Activated naive CD8-positive, alpha-beta T cell (primary cell): ENCODE measurements around the gene GORASP2.

Source experiments
- H3K27ac Mint-ChIP-seq: one replicate; pipeline ENCODE4 v1.8.0; 2021; ENCODE audit warnings: mixed read lengths
- H3K27me3 Mint-ChIP-seq: one replicate; pipeline ENCODE4 v1.8.0; 2021; ENCODE audit warnings: mixed read lengths
- H3K36me3 Mint-ChIP-seq: one replicate; pipeline ENCODE4 v1.8.0; 2021; ENCODE audit warnings: mixed read lengths
- H3K4me1 Mint-ChIP-seq: one replicate; pipeline ENCODE4 v1.8.0; 2021; ENCODE audit warnings: low read depth, mixed read lengths
- H3K4me3 Mint-ChIP-seq: one replicate; pipeline ENCODE4 v1.8.0; 2021; ENCODE audit warnings: mild to moderate bottlenecking, mixed read lengths
- H3K9me3 Mint-ChIP-seq: one replicate; pipeline ENCODE4 v1.8.0; 2021; ENCODE audit warnings: low read depth, mixed read lengths

GORASP2 gene

DNA sequence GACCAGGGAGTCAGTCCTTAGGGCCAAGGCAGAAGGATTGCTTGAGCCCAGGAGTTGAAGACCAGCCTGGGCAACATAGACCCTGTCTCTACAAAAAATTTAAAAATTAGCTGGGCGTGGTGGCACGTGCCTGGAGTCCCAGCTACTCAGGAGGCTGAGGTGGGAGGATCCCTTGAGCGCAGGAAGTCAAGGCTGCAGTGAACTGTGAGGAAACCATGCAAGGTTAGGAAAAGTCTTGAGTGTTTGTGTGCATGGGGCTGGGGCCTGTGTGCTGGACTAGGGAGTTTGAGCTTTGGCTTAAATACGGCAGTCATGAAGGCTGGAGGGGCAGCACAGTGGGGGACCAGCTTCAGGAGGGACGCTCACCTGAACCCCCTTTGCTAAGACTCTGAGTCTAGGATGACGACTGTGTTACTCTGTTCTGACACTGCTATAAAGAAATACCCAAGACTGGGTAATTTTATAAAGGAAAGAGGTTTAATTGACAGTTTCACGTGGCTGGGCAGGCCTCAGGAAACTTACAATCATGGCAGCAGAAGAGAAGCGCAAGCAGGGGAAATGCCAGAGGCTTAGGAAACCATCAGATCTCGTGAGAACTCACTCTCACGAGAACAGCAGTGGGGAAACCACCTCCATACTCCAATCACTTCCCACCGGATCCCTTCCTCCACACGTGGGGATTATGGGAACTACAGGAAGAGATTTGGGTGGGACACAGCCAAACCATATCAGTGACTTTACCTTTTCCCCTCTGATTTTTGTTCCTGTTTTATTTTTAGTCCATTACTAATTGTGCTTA lies 39.4 kb downstream of the GORASP2 start:
- H3K36me3 Mint-ChIP-seq = peaks cover 4% of the 10 kb centered on the region
- no peaks in the 10 kb centered on the region for H3K9me3 Mint-ChIP-seq
- H3K27ac Mint-ChIP-seq = peak overlapping the region; percentile 3
- H3K4me1 Mint-ChIP-seq = peaks cover 7% of the 10 kb centered on the region
- no peak overlapping the region for H3K4me3 Mint-ChIP-seq
- H3K27me3 Mint-ChIP-seq = no peaks in the 10 kb centered on the region

DNA sequence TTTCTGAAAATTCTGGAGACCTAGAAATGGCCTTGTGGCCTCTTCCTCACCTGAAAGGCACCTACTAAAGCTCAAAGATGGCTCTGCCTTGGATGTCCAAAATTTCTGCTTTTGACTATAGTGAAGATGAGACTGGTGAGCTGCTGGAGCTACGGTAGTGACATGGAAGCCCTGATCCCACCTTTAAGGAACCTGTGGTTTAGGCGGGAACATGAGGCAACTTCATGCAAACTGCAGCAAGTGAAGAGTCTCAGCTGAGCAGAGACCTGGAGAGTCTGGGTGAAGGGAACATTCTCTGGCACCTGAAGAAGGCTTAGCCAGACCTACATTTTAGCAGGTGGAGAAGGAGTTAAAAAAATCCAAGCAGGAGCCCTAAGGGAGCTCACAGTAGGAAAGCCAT lies 40.0 kb downstream of the GORASP2 start:
- H3K4me1 Mint-ChIP-seq = peaks cover 7% of the 10 kb centered on the region
- peaks cover 3% of the 10 kb centered on the region for H3K36me3 Mint-ChIP-seq
- no peaks in the 10 kb centered on the region for H3K9me3 Mint-ChIP-seq
- H3K4me3 Mint-ChIP-seq = no peak overlapping the region
- no peaks in the 10 kb centered on the region for H3K27me3 Mint-ChIP-seq
- H3K27ac Mint-ChIP-seq = no peak overlapping the region

DNA sequence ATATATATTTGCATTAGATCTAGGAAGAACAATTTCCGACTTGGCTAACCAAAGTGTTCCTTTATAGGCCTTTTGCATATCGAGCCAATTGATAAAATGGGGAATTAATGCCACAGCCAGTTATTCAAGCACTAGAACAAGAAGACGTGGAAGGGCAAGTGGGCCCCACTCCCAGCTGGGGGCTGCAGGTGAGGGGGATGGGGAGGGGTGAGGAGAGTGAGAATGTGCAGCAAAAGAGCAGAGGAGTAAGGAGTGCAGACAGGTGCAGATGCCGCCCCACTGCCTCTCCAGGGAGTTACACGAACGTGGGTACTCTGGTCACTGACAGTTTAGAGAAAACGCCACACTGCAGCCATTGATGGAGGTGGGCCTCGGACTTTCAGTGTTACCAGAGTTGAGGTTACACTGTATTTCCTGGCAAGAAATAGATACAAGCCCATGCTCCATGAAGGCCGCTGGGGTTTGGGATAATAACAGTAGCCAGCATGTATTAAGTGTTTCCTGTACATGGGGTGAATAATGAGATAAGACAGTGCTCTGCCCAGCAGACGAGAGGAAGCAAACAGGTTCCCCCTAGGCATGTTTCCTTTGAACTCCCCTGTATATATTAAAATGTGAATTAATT lies 40.9 kb downstream of the GORASP2 start:
- no peaks in the 10 kb centered on the region for H3K9me3 Mint-ChIP-seq
- peaks cover 9% of the 10 kb centered on the region for H3K4me1 Mint-ChIP-seq
- H3K36me3 Mint-ChIP-seq = peaks cover 2% of the 10 kb centered on the region
- no peak overlapping the region for H3K27ac Mint-ChIP-seq
- no peaks in the 10 kb centered on the region for H3K27me3 Mint-ChIP-seq
- H3K4me3 Mint-ChIP-seq = no peak overlapping the region

DNA sequence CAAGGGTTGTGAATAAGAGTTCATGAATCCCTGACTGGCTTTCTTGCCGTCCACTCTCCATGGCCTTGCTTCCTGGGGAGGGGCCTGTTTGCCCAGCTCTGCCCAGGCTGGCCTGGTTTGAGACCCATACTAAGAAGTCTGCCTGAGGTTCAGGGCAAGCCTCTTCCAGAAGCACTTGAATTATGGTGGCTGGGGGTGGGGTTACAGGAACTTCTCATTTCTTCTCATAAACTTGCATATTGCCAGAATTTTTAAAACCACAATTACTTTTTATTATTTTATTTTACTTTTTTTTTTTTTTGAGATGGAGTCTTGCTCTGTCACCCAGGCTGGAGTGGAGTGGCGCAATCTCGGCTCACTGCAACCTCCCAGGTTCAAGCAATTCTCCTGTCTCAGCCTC lies 42.0 kb downstream of the GORASP2 start:
- H3K4me1 Mint-ChIP-seq = peaks cover 9% of the 10 kb centered on the region
- no peaks in the 10 kb centered on the region for H3K27me3 Mint-ChIP-seq
- no peak overlapping the region for H3K4me3 Mint-ChIP-seq
- peaks cover 2% of the 10 kb centered on the region for H3K36me3 Mint-ChIP-seq
- no peak overlapping the region for H3K27ac Mint-ChIP-seq
- H3K9me3 Mint-ChIP-seq = no peaks in the 10 kb centered on the region

DNA sequence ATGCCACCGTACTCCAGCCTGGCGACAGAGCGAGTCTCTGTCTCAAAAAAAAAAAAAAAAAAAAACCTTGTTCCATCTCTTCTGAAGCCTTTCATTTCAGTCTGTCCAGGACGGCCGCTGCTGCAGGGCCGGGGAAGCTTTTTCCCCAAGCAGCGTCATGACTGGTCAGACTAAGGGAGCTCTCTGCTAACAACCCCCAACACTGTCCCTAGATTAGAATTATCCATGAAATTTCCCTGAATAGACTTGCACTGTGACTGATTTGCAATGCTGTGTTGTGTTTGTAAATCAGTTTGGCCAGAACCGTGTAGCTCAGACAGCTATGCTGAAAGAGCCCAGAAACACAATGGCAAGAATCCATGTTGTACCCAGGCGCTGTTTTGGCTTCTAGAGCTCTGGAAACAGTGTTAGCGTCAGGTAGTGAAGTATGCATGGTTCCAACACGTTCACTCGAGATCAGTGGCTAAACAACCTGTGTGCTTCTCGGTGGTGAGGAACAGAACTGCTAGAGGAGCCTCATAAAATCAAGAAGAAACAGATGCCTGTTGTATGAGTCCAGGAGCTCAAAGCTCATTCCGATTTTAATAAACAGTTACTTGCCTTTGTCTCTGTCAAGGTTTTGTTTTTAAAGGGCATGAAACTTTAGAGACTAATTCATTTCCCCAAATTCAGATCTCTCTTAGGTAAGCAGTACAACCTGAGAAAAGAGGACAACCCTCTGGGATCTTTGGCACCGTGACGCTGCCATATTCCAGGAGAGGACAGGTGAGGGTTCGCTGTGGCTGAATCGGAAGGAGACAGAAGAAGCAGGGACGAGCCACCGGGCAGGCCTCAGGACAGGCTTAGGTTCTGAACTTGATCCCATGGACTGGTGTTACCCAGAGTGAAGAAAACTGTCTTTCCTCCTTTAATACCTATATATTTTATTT lies 43.5 kb downstream of the GORASP2 start:
- Mint-ChIP-seq H3K4me1 (peaks cover 9% of the 10 kb centered on the region), H3K9me3 (no peaks in the 10 kb centered on the region), H3K36me3 (no peaks in the 10 kb centered on the region), H3K4me3 (peak overlapping the region; percentile 76), H3K27me3 (no peaks in the 10 kb centered on the region), H3K27ac (peak overlapping the region; percentile 58)

DNA sequence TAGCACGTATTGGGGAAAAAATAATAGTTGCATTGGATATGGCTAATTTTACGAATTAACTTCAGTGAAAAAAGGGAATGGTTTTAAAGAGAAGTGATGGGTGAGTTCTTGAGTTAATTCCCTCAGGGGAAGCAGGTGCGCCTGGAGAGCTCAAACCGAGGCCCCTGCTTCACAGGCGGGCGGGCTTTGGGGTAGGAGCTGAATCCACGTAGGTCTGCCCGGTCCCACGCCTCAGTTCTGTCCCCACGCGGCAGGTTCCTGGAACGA lies 44.1 kb downstream of the GORASP2 start:
- peak overlapping the region; percentile 76 for H3K4me3 Mint-ChIP-seq
- H3K9me3 Mint-ChIP-seq = no peaks in the 10 kb centered on the region
- H3K27ac Mint-ChIP-seq = peak overlapping the region; percentile 58
- no peaks in the 10 kb centered on the region for H3K36me3 Mint-ChIP-seq
- H3K4me1 Mint-ChIP-seq = peaks cover 9% of the 10 kb centered on the region
- H3K27me3 Mint-ChIP-seq = no peaks in the 10 kb centered on the region

DNA sequence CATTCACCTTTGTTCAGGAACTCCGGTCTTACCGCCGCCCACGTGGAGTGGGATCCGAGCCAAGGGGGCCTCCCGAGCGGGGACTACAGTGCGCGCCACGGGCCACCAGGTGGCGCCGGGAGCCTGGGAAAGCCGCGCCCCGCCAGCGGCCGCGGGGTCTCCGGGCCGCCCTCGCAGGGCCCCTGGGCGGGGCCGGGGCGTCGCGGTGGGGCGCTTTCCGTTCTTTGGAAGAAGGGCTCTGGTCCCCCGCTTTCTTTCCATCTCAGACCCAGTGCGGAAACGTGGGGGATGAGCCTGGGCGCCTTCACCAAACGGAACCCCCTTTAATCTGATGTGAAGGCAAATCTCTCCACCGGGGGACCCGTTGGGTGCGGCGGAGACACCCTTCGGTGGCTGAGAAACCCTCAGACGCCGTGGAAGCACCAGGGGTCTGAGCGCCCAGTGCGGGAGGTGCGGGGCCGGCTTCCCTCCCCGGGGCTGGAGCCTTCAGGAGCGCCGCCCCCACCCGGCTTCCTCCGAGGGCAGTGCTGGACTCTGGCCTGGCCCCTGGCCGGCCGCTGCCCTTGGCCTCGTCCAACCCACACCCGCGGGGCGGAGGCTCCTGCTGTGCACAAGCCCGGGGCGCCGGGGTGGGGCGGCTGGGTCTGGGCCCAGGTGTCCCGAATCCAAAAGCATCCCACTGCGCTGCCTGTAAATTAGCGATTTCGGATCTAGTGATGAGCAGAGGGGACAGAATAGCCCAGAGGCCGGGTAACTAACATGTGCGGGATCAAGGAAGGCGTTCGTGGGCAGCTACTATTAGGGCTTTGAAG lies 44.6 kb downstream of the GORASP2 start:
- H3K36me3 Mint-ChIP-seq = no peaks in the 10 kb centered on the region
- peak overlapping the region; percentile 83 for H3K4me3 Mint-ChIP-seq
- H3K9me3 Mint-ChIP-seq = no peaks in the 10 kb centered on the region
- peak overlapping the region; percentile 81 for H3K27ac Mint-ChIP-seq
- H3K4me1 Mint-ChIP-seq = peaks cover 9% of the 10 kb centered on the region
- H3K27me3 Mint-ChIP-seq = no peaks in the 10 kb centered on the region

DNA sequence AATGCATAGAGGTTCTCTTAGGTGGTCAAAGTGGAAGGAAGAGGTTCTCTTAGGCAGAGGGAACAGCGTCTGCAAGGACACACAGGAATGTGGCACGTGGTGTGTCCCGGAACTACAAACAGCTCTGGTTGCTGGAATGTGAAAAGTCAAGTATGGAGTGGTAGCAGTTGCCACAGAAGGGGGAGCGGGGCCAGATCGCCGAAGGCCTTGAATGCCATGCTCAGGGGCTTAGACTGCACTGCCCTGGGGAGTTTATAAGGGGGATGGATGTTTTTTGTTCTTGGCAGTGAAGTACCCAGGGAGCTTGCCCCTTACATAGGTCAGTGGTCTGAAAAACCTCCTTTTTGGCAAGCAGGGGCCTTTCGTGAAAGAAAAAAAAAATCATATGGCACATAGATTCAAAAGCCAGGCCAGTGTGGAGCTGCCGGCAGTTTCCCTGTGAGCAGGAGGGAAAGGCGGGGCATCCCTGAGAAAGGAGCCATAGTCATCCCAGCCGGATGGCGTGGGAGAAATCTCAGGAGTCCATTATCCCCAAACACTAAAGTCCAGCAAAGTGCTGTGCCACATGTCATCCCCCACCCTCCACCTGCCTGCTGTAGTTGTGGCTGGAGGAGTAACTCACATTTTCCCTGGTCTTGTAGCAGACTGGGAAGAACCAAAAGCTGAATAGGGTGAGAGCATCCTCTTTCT lies 45.4 kb downstream of the GORASP2 start:
- H3K27me3 Mint-ChIP-seq = no peaks in the 10 kb centered on the region
- H3K4me1 Mint-ChIP-seq = peaks cover 9% of the 10 kb centered on the region
- peak overlapping the region; percentile 83 for H3K4me3 Mint-ChIP-seq
- no peaks in the 10 kb centered on the region for H3K9me3 Mint-ChIP-seq
- H3K36me3 Mint-ChIP-seq = no peaks in the 10 kb centered on the region
- H3K27ac Mint-ChIP-seq = peak overlapping the region; percentile 81

DNA sequence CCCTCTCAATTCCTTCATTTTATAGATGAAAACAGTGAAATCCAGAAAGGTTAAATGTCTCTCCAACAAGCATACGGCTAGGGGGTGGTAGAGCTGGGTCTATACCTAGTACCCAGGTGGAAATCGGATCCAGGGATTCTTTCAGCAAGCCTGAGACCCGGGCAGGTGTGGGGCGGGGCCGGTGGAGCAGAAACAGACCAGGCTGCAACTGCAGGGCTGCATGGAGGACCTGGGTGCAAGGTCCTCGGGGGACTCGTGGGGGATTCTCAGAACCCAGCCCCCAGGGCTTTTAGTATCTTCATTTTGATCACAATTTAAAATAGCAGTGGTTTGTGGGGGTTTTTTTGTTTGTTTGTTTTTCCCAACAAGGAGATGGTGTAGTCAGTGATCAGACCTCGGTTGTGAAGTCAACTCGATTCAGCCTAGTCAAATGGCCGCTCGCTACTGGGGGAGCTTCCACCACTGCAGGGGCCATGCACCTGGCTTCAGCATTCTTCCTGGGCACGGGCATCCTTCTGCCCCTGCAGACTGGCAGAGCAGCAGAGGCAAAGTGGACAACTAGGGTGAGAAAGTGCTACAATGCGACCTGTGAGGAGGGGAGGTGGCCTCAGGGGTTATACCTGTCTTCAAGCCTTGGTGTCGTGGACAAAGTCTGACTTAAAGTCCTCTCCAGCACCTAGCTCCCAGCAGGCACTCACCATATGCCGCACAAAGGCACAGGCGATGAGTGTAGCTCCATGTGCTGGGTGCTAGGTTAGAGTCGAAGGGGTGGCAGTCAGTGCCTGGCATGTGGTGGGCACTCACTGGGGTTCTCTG lies 46.3 kb downstream of the GORASP2 start:
- H3K27ac Mint-ChIP-seq = no peak overlapping the region
- peaks cover 9% of the 10 kb centered on the region for H3K4me1 Mint-ChIP-seq
- no peaks in the 10 kb centered on the region for H3K27me3 Mint-ChIP-seq
- no peaks in the 10 kb centered on the region for H3K9me3 Mint-ChIP-seq
- H3K4me3 Mint-ChIP-seq = peak overlapping the region; percentile 35
- no peaks in the 10 kb centered on the region for H3K36me3 Mint-ChIP-seq

DNA sequence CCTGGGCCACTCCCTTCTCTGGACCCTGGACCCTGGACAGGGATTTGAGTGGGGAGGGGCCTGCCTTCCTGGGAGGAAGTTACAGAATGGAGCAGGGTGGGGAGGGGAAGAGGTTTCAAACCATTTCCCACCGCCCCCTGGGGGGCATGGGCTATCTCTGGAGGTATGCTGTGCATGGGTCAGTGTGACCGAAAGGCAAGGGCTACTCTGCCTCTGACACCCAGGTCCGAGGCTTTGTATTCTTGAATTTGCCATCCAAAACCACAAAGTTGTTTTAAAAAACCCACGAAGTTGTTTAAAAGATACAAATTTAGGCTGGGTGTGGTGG lies 46.9 kb downstream of the GORASP2 start:
- no peaks in the 10 kb centered on the region for H3K36me3 Mint-ChIP-seq
- H3K4me3 Mint-ChIP-seq = no peak overlapping the region
- no peaks in the 10 kb centered on the region for H3K9me3 Mint-ChIP-seq
- no peaks in the 10 kb centered on the region for H3K27me3 Mint-ChIP-seq
- peaks cover 9% of the 10 kb centered on the region for H3K4me1 Mint-ChIP-seq
- no peak overlapping the region for H3K27ac Mint-ChIP-seq

DNA sequence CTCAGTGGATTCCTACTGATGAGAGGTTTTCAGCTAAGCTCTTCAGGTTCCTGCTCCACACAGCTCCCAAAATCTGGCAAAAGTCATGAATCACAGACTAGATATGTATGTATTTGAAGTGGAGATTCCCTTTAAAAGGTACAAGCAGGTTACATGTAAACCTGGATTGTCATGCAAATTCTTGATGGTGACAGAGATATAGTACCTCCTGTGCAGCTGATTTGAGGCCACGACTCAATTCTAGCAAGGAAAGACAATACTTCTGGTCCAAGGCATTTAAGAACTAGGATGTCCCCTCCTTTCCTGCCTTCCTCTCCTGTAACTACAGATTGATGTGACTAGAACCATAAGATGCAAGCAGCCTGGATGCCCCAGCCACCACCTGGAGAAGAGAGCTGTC lies 55.0 kb downstream of the GORASP2 start:
- H3K27me3 Mint-ChIP-seq = no peaks in the 10 kb centered on the region
- H3K27ac Mint-ChIP-seq = no peak overlapping the region
- H3K4me1 Mint-ChIP-seq = no peaks in the 10 kb centered on the region
- H3K4me3 Mint-ChIP-seq = no peak overlapping the region
- no peaks in the 10 kb centered on the region for H3K9me3 Mint-ChIP-seq
- peaks cover 2% of the 10 kb centered on the region for H3K36me3 Mint-ChIP-seq

DNA sequence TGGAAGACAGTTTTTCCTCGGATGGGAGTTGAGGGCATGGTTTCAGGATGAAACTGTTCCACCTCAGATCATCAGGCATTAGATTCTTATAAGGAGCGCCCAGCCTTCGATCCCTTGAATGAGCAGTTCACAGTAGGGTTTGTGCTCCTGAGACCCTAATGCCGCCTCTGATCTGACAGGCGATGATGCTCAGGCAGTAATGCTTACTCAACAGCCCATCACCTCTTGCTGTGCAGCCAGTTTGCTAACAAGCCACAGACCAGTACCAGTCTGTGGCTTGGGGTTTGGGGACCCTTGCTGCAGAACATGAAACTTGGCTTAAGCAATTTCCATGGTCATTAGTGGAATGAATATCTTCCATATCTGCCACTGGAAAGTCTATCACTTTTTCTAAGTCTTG lies 56.4 kb downstream of the GORASP2 start:
- H3K27me3 Mint-ChIP-seq = no peaks in the 10 kb centered on the region
- peaks cover 2% of the 10 kb centered on the region for H3K36me3 Mint-ChIP-seq
- no peaks in the 10 kb centered on the region for H3K9me3 Mint-ChIP-seq
- no peaks in the 10 kb centered on the region for H3K4me1 Mint-ChIP-seq
- no peak overlapping the region for H3K27ac Mint-ChIP-seq
- H3K4me3 Mint-ChIP-seq = no peak overlapping the region

DNA sequence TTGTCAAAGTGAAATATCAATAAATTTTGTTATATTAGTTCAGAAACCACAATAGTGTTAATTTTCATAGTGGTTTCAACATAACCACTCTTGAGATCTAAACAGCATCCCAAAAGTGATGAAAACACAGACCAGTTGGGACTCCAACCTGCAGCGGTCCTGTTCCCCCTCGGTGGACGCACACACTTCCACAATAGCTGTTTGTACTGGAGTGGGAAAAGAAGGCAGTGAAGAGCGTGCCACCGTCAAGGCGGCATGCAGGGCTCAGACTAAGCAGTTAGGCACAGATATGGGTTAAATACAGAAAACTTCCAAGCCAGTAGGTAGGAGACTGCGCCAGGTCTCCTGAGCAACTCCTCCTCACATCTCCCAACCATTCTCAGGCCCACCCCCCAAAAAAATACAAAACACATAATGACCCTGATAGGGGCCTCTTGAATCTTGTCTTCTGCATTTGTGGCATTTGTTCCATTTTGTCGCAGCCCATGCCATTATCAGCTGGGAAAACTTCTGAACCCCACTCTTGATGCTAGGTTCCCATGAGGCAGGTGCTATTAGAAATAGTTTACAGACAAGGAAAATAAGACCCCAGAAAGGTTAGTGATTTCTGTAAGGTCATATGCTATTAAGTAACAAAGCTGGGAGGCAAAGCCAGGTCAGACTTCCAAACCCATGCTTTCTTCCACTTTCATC lies 57.7 kb downstream of the GORASP2 start:
- no peaks in the 10 kb centered on the region for H3K27me3 Mint-ChIP-seq
- peaks cover 3% of the 10 kb centered on the region for H3K4me1 Mint-ChIP-seq
- H3K27ac Mint-ChIP-seq = no peak overlapping the region
- H3K36me3 Mint-ChIP-seq = peaks cover 9% of the 10 kb centered on the region
- H3K4me3 Mint-ChIP-seq = no peak overlapping the region
- H3K9me3 Mint-ChIP-seq = no peaks in the 10 kb centered on the region
